NCI-H774 (cell line): ENCODE results near the gene PTPRQ.
"Not testable (repeated sequence)": the region's sequence is repeated elsewhere in the genome, so short reads cannot be mapped to it uniquely, and the experiment has no call there.

Experiments used
- DNase-seq: peaks from one replicate; lab custom pipeline; 2025; lab: John Stamatoyannopoulos, UW

The PTPRQ gene

DNA sequence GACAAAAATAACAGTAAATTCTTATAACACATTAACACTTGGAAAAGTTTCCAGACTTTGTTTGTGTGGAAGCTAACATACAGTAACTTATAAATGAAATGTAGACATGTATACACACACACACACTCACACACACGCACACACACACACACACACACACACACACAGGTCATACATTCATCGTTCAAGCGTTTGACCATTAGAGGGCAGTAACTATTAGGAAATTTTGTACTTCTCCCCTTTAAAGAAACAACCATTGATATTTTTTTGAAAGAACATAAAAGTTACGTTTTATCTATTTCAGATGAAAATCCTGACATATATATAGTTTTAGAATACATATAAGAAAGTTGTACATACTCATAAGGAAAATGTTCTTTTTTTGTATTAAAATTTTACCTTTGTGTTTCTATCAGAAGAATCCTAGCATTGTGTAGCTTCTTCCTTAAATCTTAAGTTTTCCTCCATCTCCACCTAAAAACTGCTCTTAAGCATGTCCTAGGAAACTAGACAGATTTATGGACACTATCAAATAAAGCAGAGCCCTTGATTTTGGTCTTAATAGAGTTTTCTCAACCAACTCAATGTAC is 29.0 kb downstream of the PTPRQ start:
- peak; percentile 26 for DNase-seq

DNA sequence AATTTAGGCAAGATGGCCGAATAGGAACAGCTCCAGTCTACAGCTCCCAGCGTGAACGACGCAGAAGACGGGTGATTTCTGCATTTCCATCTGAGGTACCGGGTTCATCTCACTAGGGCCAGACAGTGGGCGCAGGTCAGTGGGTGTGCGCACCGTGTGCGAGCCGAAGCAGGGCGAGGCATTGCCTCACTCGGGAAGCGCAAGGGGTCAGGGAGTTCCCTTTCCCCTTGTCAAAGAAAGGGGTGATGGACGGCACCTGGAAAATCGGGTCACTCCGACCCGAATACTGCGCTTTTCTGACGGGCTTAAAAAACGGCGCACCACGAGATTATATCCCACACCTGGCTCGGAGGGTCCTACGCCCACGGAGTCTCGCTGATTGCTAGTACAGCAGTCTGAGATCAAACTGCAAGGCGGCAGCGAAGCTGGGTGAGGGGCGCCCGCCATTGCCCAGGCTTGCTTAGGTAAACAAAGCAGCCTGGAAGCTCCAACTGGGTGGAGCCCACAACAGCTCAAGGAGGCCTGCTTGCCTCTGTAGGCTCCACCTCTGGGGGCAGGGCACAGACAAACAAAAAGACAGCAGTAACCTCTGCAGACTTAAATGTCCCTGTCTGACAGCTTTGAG is 33.6 kb downstream of the PTPRQ start:
- not testable (repeated sequence) for DNase-seq

GRCh38 chr12:80484746-80485145 is 40.7 kb downstream of the PTPRQ start:
- no peak for DNase-seq

- peak; percentile 38 for DNase-seq
Measured at GRCh38 chr12:80485222-80485987, 41.4 kb downstream of the PTPRQ start.

- DNase-seq = no peak
Measured at GRCh38 chr12:80490329-80490728, 46.3 kb downstream of the PTPRQ start.

- no peak for DNase-seq
Measured at GRCh38 chr12:80491166-80491565, 47.1 kb downstream of the PTPRQ start.

GRCh38 chr12:80493466-80493865 is 49.4 kb downstream of the PTPRQ start:
- DNase-seq = no peak

- no peak for DNase-seq
Measured at GRCh38 chr12:80494836-80495235, 50.8 kb downstream of the PTPRQ start.

- no peak for DNase-seq
Measured at GRCh38 chr12:80498059-80498728, 54.2 kb downstream of the PTPRQ start.

DNA sequence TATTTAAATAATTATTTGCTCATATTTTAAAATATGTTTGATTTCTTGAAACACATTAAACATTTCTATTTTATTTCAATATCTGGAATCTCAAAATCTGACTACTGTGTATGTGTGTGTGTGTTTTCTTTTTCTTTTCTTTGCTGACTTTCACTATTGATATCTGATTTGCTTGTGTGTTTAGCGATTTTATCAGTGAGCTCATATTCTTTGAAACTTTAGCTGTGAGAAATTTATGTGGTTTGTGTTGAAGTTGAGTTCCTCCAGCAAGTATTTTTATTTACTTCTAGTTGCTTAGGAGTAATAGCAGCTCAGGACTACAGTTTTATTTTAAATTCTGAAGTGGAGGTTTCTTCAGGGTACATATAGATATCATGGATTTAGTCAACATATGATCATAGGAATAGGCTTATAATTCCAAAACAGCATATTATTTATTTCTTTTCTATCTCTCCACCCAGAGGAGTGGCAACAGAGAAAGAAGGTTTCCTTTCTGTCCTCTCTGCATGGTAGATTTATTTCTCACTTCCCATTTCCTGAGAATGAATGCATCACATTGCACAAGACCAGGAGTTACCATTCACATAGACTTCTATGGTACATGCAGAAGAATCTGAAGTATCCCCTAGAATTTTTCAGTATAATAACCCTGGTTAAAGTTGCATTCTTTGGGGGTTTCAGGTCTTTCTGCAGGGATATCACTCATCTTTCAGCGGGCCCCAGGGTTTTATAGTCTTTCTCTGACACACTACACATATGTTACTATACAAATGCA is 60.5 kb downstream of the PTPRQ start:
- DNase-seq = no peak

DNA sequence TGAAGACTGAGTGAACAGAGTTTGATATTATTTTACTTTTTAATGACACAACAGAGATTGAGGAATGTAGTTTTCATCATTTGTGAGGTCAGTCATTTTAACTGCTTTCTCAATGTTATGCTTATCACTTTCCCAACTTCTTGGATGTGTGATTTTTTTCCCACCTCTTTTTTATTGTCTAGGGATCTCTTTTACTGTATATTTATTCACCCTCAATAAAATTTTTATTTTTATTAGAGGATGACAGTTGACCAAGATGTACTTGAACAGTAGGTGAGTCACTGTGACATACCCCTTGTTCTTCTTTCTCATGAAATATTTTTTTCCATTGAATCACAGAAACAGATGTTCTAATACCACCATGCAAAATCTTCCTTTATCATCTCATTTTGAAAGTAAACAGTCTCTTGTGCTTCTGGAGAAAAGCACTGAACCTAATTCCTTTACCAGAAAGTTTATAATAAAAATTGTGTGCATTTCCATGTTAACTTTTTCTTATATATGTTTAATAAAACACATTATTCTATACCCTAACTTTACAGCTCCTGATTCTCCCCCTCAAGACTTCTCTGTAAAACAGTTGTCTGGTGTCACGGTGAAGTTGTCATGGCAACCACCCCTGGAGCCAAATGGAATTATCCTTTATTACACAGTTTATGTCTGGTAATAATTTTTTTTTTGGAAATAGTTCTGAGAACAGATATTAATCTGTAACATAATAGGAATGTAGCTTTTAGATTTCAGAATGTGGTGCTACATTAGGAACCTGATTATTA is 65.9 kb downstream of the PTPRQ start:
- DNase-seq = no peak

DNA sequence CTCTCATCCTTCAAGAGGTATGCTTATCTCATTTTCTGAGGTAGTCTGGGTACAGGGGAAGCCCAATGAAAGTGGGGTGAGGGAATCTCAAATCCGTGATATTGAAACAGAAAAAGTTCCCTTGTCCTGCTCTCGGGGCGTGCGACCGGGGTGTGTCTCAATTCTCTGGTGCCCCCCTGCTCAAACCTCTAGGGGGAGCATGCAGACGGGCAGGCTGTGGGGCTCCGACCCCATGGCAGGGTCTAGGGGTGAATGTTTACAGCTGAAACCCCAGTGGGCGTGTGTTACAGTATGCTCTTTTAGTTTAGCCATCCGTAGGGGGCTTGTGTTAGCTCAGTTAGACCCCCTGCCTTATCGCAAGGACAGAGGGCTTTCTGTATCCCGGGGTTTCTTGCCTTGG is 68.7 kb downstream of the PTPRQ start:
- DNase-seq = no peak

- DNase-seq = no peak
Measured at GRCh38 chr12:80513211-80513610, 69.2 kb downstream of the PTPRQ start.

GRCh38 chr12:80517655-80518054 is 73.6 kb downstream of the PTPRQ start:
- DNase-seq = no peak

GRCh38 chr12:80531646-80532045 is 87.6 kb downstream of the PTPRQ start:
- no peak for DNase-seq

DNA sequence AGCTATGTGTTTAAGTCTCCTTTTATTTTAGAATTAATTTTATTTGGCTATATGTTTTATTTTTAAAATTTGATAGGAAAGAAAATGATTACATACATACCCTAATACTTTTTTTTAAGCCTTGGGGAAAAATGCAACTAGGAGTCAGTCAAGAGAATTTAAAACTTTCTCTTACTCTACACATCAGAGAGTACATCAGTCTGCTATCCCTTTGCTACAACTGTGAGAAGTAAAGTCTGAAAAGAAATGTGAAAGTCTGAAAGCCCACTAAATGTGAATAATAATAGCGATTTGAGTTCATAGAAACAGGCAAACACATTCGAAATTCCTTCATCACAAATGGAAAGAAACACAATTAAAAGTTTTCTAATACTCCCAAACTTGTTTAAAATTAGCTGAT is 95.0 kb downstream of the PTPRQ start:
- DNase-seq = no peak

- no peak for DNase-seq
Measured at GRCh38 chr12:80549298-80549697, 105.3 kb downstream of the PTPRQ start.

DNA sequence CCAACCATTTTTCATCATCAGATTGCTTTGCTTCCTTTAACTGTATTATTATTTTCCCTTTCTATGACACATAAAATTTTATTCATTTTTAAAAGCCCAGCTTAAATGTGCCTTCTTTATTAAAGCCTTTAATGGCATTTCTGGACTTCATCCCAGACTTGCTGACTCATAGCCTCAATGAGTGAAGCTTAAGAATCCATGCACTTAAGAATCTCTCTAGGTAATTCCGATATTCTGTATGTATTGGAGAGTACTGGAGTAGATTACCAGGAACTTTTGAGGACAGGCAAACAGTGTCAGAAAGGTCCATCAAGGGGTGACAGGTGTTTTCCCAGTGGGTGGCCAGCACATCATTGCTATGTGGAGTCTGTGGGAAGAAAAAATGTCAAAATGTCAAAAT is 107.9 kb downstream of the PTPRQ start:
- DNase-seq = no peak

GRCh38 chr12:80553316-80553715 is 109.3 kb downstream of the PTPRQ start:
- DNase-seq = no peak

DNA sequence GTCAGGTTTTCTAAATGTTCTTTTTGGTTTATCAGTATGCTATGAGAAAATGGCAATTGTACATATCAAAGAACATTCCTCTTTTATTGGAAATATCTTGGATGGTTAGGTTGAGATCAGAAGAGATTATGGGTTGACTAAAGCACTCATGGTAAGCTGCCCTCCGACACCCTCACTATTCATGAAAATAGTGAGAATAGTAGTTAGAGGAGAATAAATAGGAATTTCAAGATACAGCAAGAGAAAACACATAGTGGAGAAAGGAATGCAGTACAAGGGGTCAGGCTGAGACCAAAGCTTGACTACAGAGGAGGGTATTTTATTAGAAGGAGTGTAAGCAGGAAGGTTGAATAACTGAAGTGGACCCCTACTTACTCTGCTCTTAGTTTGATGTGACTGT is 112.5 kb downstream of the PTPRQ start:
- DNase-seq = no peak

GRCh38 chr12:80559766-80560165 is 115.7 kb downstream of the PTPRQ start:
- DNase-seq = no peak
